IPS-NIHi7 (cell line): Measurements from ENCODE around the gene NUP214.
"Not testable (repeated sequence)": the region's sequence is repeated elsewhere in the genome, so short reads cannot be mapped to it uniquely, and the experiment has no call there.

Source experiments
- DNase-seq: peaks from one replicate; pipeline ENCODE4 v3.0.0; 2012; ENCODE audit warnings: mixed read lengths; ENCODE audit errors: extremely low spot score

NUP214 gene

GRCh38 chr9:131160416-131161112 is 35.2 kb downstream of the NUP214 start:
- DNase-seq, result no peak

DNA sequence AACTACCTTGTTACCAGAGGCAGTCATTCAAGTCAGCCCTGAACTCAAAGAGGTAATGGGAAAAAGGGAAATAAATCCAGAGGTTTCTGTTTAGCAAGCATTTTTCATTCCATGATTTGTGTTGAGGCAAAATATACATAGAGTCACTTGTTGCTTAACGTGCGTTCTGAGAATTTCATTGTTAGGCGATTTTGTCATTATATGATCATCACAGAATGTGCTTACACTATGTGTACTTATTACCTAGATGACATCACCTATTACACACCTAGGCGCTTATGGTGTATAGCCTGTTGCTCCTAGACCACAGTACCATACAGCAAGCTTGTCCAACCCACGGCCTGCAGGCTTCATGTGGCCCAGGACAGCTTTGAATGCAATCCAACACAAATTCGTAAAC is 36.2 kb downstream of the NUP214 start:
- no peak for DNase-seq

GRCh38 chr9:131162886-131163285 is 37.5 kb downstream of the NUP214 start:
- no peak for DNase-seq

GRCh38 chr9:131165523-131165922 is 40.1 kb downstream of the NUP214 start:
- no peak for DNase-seq

GRCh38 chr9:131167146-131167692 is 41.8 kb downstream of the NUP214 start:
- no peak for DNase-seq

GRCh38 chr9:131167936-131168335 is 42.5 kb downstream of the NUP214 start:
- no peak for DNase-seq

- DNase-seq, result no peak
Observed at GRCh38 chr9:131169563-131170240, 44.3 kb downstream of the NUP214 start.

- DNase-seq, result no peak
Observed at GRCh38 chr9:131173995-131174394, 48.6 kb downstream of the NUP214 start.

GRCh38 chr9:131174681-131175239 is 49.4 kb downstream of the NUP214 start:
- DNase-seq, result no peak

GRCh38 chr9:131177898-131178297 is 52.5 kb downstream of the NUP214 start:
- no peak for DNase-seq

- DNase-seq, result peak; percentile 95
Observed at GRCh38 chr9:131178382-131178781, 53.0 kb downstream of the NUP214 start.

GRCh38 chr9:131178926-131179325 is 53.5 kb downstream of the NUP214 start:
- DNase-seq, result no peak

- no peak for DNase-seq
Observed at GRCh38 chr9:131179561-131180219, 54.3 kb downstream of the NUP214 start.

GRCh38 chr9:131180454-131180853 is 55.1 kb downstream of the NUP214 start:
- DNase-seq, result no peak

- DNase-seq, result no peak
Observed at GRCh38 chr9:131181091-131181681, 55.8 kb downstream of the NUP214 start.

DNA sequence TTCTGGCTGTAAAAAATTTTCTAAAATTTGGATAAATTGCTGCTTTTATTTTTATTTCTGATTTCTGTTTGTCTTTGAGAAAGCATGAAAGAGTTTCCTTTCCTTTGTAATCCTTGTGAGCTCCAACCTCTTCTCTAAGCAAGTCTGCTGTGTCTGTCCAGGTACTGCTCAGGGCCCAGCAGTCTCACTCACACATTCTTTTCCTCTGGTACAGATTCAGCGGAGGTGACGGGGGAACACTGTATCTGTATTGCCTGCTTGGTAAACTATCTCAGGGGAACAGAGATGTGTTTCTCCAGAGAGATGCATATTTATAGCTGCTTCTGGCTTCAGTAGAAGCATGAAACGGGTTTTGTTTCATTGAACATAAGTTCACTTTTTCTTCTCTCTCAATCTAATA is 60.5 kb downstream of the NUP214 start:
- DNase-seq, result no peak

GRCh38 chr9:131186622-131187021 is 61.2 kb downstream of the NUP214 start:
- DNase-seq, result no peak

DNA sequence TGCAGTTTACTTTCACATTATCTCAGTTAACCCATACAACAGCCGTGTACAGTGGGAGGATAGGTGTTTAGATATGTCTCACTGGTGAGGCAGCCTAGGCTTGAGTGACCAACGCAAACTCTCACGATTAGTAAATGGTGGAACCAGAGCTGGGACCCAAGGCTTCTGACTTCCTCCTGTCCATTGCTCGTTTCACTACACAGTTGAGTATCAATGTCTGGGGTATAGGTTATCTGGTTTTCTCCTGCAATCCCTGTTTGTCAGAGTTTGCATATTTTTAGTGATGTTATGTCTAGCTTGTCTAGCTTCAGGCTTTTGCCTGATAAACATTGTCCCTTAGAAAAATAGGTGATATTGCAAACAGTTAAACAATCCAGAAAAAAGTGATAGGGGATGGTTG is 62.6 kb downstream of the NUP214 start:
- no peak for DNase-seq

DNA sequence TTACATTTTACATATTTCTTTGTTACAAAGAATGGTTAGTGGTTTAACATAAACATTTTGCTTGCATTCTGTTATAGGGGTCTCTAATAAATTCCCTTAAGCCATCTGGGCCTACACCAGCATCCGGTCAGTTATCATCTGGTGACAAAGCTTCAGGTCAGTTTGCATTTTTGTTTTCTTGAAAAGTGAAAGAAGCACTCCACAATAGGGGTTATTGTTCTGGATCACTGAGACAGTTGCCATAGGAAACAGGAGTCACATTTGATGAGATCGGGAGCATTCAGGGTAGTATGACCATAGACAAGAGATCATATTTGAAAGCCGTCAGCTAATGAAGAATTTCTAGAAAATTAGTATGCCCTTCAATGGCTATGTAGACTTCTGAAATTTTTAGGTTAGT is 63.6 kb downstream of the NUP214 start:
- no peak for DNase-seq

DNA sequence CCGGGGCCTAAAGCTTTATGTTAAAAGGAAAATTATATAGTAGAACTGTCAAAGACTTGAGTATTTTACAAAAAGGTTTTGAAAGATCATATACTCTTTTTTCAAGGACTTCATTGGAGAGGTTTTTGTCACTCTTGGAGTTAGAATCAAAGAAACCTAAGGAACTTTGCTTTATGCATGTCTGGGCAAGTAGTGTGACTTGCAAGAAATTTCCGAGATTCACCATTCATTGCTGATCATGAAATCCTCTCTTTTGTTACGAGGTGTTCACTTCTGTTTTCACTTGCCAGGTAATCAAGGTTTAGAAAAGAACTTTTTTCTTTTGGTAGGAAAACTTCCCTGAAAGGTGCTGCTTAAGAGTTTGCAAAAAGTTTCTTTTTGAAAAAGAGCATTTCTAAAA is 64.8 kb downstream of the NUP214 start:
- DNase-seq, result no peak

DNA sequence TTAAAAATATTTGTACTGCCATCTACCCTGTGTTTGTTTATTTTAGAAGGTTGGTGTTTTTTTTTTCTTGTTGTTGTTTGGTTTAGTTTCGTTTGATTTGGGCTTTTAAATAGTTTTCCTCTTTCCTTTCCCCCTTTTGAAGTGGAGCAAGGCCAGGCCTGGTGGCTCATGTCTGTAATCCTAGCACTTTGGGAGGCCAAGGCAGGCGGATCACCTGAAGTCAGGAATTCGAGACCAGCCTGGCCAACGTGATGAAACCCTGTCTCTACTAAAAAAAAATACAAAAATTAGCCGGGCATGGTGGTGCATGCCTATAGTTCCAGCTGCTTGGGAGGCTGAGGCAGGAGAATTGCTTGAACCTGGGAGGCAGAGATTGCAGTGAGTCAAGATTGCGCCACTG is 65.6 kb downstream of the NUP214 start:
- not testable (repeated sequence) for DNase-seq

DNA sequence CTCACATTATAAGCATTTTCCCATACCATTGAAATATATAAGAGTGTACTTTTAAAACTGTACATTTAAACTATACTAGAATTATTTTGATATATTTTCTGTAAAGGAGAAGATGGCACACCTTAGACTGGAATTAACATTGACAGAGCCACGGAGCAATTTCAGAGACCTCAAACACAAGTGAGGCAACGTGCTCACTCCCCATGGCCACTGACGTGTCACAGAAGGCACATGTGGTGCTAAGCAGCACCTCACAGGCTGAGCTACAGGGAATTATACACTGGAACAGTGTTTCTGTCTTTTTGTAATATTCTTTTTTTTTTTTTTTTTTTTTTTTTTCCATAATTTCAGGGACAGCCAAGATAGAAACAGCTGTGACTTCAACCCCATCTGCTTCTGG is 66.5 kb downstream of the NUP214 start:
- DNase-seq, result no peak
